GM19193 (cell line): ENCODE measurements around the gene FAM83B.

ENCODE experiments used
- POLR2A ChIP-seq: IDR thresholded peaks from 4 replicates; pipeline ENCODE4 v1.6.1; 2011; ENCODE audit not compliant: insufficient read depth, insufficient read length; ENCODE audit errors: extremely low read depth

The FAM83B gene

GRCh38 chr6:54877713-54878317 lies 31.2 kb downstream of the FAM83B start:
- TF ChIP-seq POLR2A = no peak

- no peak for TF ChIP-seq POLR2A
Measured at GRCh38 chr6:54878718-54879117, 32.1 kb downstream of the FAM83B start.

- no peak for TF ChIP-seq POLR2A
Measured at GRCh38 chr6:54879188-54879985, 32.8 kb downstream of the FAM83B start.

- TF ChIP-seq POLR2A = no peak
Measured at GRCh38 chr6:54881067-54881730, 34.6 kb downstream of the FAM83B start.

GRCh38 chr6:54886932-54887584 lies 40.5 kb downstream of the FAM83B start:
- no peak for TF ChIP-seq POLR2A

GRCh38 chr6:54891536-54891935 lies 45.0 kb downstream of the FAM83B start:
- TF ChIP-seq POLR2A = no peak

GRCh38 chr6:54892831-54893230 lies 46.3 kb downstream of the FAM83B start:
- no peak for TF ChIP-seq POLR2A

GRCh38 chr6:54893818-54894217 lies 47.2 kb downstream of the FAM83B start:
- no peak for TF ChIP-seq POLR2A

- TF ChIP-seq POLR2A = no peak
Measured at GRCh38 chr6:54896302-54896701, 49.7 kb downstream of the FAM83B start.

- TF ChIP-seq POLR2A = no peak
Measured at GRCh38 chr6:54897462-54898189, 51.1 kb downstream of the FAM83B start.

- no peak for TF ChIP-seq POLR2A
Measured at GRCh38 chr6:54898767-54899166, 52.2 kb downstream of the FAM83B start.

GRCh38 chr6:54899442-54899841 lies 52.9 kb downstream of the FAM83B start:
- TF ChIP-seq POLR2A = no peak

- no peak for TF ChIP-seq POLR2A
Measured at GRCh38 chr6:54899986-54900385, 53.4 kb downstream of the FAM83B start.

GRCh38 chr6:54900666-54901065 lies 54.1 kb downstream of the FAM83B start:
- no peak for TF ChIP-seq POLR2A

GRCh38 chr6:54903884-54904283 lies 57.3 kb downstream of the FAM83B start:
- TF ChIP-seq POLR2A = no peak
